T-helper 22 cell (primary cell): ENCODE measurements around the gene ADAMTS20.
"Not testable (repeated sequence)": the region's sequence is repeated elsewhere in the genome, so short reads cannot be mapped to it uniquely, and the experiment has no call there.

Source experiments
- DNase-seq: peaks from one replicate; pipeline ENCODE4 v3.0.0-alpha.2; 2020; ENCODE audit warnings: low read depth

Gene ADAMTS20

DNA sequence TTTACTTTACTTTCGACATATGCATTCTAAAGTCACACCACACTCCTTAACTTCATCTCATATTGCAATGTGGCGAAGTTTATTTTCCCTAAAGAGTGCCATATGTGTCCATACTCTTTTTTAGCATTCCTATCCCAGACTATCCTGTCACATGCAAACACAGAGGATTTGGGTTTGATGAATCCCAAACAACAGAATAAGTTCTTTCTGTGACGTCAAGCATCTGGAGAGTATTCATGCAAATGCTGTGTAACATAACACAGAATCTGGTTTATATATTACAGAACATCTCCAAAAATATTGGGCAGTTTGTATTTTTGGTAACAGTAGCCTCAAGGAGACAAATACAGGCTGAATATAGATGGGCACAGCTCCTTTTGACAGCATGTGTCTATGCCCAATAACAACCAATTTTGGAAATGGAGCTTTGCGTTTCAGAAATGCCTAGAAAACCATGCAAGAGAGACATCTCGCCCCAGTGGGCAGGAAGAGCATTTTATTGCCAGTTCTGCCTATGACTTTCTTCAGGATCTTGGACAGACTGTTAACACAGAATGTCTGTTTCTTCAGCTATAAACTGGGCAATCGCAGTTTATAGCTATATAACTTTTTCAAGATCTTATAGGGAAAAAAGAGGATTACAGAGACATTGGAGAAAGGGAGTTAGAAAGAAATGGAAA, 190.8 kb downstream of the ADAMTS20 start:
- DNase-seq: no peak

- not testable (repeated sequence) for DNase-seq
Measured at GRCh38 chr12:43360001-43360400, 192.0 kb downstream of the ADAMTS20 start.

DNA sequence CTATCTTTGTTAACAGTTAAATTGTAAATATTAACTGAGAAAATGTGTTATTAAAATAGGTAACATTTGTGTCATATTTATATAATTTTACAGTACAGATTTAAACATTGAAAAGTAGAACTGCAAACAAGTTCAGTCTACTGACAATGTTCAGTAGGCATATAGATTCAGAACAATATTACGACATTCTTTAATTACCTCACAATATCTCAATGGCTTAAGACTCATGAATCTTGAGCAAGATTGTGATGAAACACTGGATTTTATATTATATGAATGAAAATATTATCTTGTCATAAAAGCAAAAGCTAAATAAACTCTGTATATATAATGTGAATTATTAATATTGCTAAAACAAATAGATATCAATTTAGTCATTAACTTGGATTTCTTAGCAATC, 194.9 kb downstream of the ADAMTS20 start:
- DNase-seq: no peak

DNA sequence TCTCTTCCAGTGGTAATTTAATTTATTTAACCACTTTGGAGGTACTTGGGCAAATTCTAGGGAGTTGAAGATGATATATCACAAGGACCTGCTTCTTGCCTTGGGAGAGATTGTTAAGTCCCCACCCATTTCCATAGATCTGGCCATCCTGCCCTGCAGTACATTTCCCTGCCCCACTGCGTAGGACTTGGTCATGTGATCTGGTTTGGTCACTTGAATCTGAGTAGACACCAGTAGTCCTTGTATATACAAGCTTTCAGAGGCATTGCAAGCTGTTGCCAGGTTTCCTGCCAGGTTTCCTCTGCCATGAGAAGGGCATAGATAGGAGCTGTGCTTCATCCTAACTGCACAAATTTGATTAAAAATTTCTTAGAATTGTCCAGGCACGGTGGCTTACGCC, 200.0 kb downstream of the ADAMTS20 start:
- no peak for DNase-seq

DNA sequence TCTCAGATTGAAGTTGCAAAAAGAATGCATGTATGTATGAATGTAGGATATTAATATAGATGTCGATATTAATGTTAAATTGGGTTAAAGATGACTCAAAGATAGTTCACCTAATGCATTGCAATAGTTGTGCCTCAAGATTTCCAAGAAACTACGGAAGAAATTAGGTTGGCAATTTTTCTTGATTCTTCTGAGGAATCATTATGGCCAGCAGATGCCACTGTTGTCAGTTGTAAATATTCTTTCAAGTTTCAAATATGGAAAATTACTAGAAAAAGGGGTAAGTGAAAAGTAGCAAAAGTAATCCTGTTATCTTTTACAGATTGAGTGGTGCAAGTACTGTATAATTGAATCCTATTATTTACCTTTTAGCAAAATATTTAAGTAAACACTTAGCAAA, 202.1 kb downstream of the ADAMTS20 start:
- DNase-seq: no peak

DNA sequence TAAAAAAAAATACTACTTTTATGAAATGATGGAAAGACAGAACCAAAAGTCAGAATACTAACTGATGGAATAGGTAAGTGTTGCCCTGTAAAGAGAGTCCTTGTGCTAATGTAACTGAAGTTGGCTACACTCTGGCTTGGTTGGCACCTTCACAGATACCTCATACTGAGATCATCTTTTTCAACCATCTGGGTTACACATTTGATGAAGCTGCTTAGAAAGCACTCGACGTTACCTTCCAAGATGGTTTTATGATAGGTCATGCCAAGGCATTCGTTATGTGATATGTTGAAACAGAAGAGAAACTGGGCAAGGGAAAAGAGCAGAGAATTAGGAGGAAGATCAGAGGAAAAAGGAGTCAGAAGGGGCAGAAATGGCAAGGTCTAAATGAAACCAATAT, 203.8 kb downstream of the ADAMTS20 start:
- DNase-seq: no peak

DNA sequence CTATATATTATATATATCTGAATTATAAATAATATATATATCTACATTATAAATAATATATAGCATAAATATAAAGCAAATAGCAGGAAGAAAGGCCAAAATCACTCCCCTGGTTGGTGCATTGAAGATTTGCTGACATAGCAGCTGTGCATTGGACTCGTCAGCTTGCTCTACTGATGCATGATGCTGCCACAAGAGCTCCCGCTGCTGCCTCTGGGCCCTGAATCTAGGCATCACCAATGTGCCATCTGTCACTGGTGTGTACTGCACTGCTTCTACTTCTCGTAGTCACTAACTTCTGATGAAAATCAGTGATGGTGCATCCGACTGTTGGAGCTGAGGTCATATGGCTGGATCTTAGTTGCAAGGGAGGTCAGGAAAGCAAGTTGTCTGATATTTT, 205.0 kb downstream of the ADAMTS20 start:
- DNase-seq: no peak

GRCh38 chr12:43345023-43345422, 207.0 kb downstream of the ADAMTS20 start:
- DNase-seq: no peak

DNA sequence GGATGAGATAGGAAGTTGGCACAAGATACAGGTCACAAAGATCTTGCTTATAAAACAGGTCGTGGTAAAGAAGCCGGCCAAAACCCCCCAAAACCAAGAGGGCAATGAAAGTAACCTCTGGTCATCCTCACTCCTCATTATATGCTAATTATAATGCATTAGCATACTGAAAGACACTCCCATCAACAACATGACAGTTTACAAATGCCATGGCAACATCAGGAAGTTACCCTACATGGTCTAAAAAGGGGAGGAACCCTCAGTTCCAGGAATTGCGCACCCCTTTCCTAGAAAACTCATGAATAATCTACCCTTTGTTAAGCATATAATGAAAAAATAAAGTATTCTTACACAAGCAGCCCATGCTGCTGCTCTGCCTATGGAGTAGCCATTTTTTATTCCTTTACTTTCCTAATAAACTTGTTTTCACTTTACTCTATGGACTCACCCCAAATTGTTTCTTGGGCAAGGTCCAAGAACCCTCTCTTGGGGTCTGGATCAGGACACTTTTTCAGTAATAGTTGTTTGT, 210.2 kb downstream of the ADAMTS20 start:
- not testable (repeated sequence) for DNase-seq

DNA sequence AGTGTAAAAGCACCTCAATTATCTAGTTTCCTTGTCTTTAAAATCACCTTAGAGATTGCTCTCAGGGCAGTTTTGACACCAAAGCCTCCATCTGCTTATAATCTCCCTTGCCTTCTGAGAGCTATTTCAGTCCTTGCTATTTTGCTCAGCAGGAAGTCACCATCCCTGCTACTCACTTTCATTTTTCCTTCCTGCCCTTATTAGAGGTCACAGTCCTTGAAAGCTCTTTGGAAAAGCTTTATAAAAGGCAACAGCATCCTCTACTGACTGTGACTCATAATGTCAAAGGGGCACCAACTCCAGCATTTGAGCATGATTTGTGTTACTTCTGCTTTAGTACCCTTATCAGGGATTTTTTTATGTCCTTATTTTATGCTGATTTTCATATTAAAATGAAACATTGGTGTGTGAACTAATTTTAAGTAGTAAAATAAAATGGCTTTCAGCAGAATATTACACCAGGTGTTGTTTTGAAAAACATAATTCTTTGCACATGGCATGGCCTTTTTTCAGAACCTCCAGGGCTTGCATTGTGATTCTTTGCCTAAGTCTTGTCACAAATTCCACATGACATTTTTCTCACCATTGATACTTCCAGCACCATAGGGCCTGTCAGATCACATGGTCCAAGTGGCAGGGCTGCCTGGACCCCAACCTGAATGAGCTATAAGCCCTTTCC, 213.0 kb downstream of the ADAMTS20 start:
- no peak for DNase-seq

GRCh38 chr12:43337571-43338444, 214.2 kb downstream of the ADAMTS20 start:
- DNase-seq: no peak

DNA sequence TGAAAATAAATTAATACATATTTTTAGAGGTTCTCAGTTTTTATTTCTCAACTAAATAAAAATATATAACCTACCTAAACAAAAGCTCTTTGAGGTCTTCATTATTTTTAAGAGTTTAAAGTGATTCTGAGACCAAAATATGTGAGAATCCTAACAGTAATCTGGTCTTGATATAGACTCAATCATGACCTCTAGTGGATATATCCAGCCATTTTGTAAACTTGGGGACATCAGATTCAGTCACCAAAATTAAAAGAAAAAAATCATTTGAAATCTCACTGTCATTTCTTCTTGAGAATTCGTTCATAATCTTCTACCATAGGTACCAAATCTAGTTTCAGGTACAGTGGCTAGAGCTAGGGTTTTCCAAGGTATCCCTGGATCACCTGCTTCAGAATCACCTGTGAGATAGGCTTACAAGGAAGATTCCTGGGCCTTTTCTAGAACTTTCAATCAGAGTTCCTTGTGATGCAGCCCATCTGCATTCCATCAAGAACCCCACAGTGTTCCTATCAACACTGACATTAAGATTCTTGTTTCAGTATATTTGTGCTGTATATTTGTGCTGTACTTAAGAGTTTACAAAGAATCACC, 214.9 kb downstream of the ADAMTS20 start:
- DNase-seq: no peak

- DNase-seq: no peak
Measured at GRCh38 chr12:43333644-43334043, 218.4 kb downstream of the ADAMTS20 start.

GRCh38 chr12:43332977-43333640, 218.9 kb downstream of the ADAMTS20 start:
- no peak for DNase-seq

DNA sequence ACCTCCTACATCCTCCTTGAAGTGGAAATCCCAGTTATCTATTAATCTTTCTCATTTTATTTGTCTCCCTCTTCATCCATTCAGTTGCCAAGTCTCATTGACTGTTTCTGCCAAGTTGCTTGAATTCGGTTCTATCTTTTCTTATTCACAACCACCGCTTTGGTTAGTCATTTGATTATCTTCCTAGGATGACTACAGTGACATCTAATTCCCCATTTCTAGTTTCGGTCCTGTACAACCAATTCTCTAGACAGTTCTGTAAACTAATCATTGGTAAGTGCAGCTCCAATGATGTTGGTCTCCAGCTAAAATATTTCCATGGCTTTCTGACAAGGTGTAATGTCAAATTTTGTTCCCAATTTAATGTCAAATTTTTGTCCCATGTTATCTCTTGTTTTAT, 220.1 kb downstream of the ADAMTS20 start:
- no peak for DNase-seq

GRCh38 chr12:43329375-43329774, 222.6 kb downstream of the ADAMTS20 start:
- DNase-seq: no peak

- no peak for DNase-seq
Measured at GRCh38 chr12:43325786-43326185, 226.2 kb downstream of the ADAMTS20 start.

GRCh38 chr12:43320281-43320680, 231.7 kb downstream of the ADAMTS20 start:
- no peak for DNase-seq

DNA sequence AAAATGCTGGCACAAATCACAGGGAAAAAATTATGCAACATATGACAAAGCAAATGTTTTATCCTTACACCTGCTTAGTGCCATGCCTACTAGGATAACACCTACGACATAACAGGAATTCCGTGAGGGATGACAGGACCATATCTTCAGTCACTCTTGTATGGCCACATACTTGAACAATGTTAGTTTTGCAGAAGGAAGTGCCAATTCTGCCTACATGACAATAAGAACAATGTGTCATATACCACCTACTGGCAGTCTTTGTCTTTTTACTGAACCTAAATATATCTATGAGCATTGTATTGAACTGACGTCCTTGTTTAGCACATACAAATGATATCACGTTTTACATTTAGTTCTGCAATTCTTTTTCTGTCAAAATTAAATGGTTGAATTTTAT, 234.0 kb downstream of the ADAMTS20 start:
- no peak for DNase-seq

- no peak for DNase-seq
Measured at GRCh38 chr12:43317156-43317555, 234.8 kb downstream of the ADAMTS20 start.

DNA sequence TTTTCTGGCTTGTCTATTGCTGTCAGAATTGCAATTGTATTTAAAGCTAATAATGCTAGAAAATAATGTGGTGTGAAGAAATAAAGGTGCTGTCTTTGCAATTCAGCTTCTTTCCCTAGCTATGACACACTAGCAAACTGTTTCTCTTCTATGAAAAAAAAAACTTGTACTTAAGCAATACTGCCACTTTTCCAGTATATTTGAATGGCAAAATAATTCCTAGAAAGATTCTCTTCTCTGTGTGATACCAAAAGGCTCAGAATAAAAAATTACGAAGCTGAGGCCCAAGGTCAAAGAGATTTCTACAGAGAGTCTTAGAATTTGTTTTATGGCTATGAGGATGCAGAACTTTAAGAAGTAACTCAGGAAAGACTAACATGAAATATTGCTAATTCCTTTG, 235.5 kb downstream of the ADAMTS20 start:
- DNase-seq: no peak

- DNase-seq: no peak
Measured at GRCh38 chr12:43315961-43316360, 236.0 kb downstream of the ADAMTS20 start.
